GM10266 (cell line): ENCODE measurements around the gene CAPN10.
A peak's percentile ranks its signal among the peaks of the same experiment; 100 is the strongest.

Source experiments
- DNase-seq: peaks from one replicate; pipeline ENCODE4 v3.0.0; 2012; ENCODE audit errors: extremely low spot score
- CTCF ChIP-seq: IDR thresholded peaks from 2 replicates; pipeline ENCODE4 v1.5.1; 2012; ENCODE audit warnings: mild to moderate bottlenecking, low read depth; ENCODE audit not compliant: control insufficient read depth, insufficient read depth; ENCODE audit errors: missing control alignments

The CAPN10 gene

GRCh38 chr2:240577281-240578109 is 9.0 kb upstream of the CAPN10 start:
- TF ChIP-seq CTCF, result no peak
- no peak for DNase-seq

GRCh38 chr2:240578110-240578450 is 8.5 kb upstream of the CAPN10 start:
- no peak for DNase-seq
- no peak for TF ChIP-seq CTCF

GRCh38 chr2:240578488-240578887 is 8.0 kb upstream of the CAPN10 start:
- no peak for TF ChIP-seq CTCF
- DNase-seq, result no peak

GRCh38 chr2:240579071-240579762 is 7.3 kb upstream of the CAPN10 start:
- DNase-seq, result no peak
- TF ChIP-seq CTCF, result no peak

GRCh38 chr2:240579771-240580614 is 6.5 kb upstream of the CAPN10 start:
- peak; percentile 53 for TF ChIP-seq CTCF
- no peak for DNase-seq

GRCh38 chr2:240581811-240582210 is 4.7 kb upstream of the CAPN10 start:
- DNase-seq, result no peak
- no peak for TF ChIP-seq CTCF
